H1 (cell line): ENCODE measurements around the gene SYNRG.

Source experiments
- CREB1 ChIP-seq: IDR thresholded peaks from 2 replicates; pipeline ENCODE4 v1.6.1; 2012; ENCODE audit warnings: inconsistent platforms
- CTCF ChIP-seq, 3 experiments: IDR thresholded peaks; 1 replicate in 2 of 3; 2 replicates in 1 of 3; pipeline versions ENCODE4 v1.5.1 to v1.6.1; 2011; ENCODE audit warnings: low read length in 3 of 3, mild to moderate bottlenecking in 3 of 3, inconsistent platforms in 2 of 3, low read depth in 1 of 3, moderate library complexity in 1 of 3; ENCODE audit not compliant: insufficient read depth in 1 of 3; ENCODE audit errors: control extremely low read depth in 1 of 3
- EP300 ChIP-seq, 2 experiments: IDR thresholded peaks; 1 replicate in 1 of 2; 2 replicates in 1 of 2; pipeline ENCODE4 v1.6.1; 2011 to 2012; ENCODE audit warnings: low read depth in 2 of 2, low read length in 2 of 2, mild to moderate bottlenecking in 2 of 2, borderline replicate concordance in 1 of 2, inconsistent platforms in 1 of 2, moderate library complexity in 1 of 2
- EZH2 ChIP-seq: fragments of 200-600 bp; sonication (generic); IDR thresholded peaks from 2 replicates; pipeline ENCODE4 v1.7.1; 2012; ENCODE audit warnings: low read depth, mild to moderate bottlenecking, moderate library complexity, low read length, inconsistent platforms; ENCODE audit not compliant: severe bottlenecking
- POLR2A ChIP-seq, 2 experiments: IDR thresholded peaks; 1 replicate in 1 of 2; 2 replicates in 1 of 2; pipeline ENCODE4 v1.6.1; 2011; ENCODE audit warnings: low read depth in 2 of 2, low read length in 2 of 2, mild to moderate bottlenecking in 2 of 2; ENCODE audit errors: control extremely low read depth in 1 of 2
- YY1 ChIP-seq: IDR thresholded peaks from 2 replicates; pipeline ENCODE4 v1.6.1; 2011; ENCODE audit warnings: low read depth, mild to moderate bottlenecking, low read length
- TF ChIP-seq, protein P1 (sequence below): IDR thresholded peaks from 2 replicates; pipeline ENCODE4 v1.6.1; 2012; ENCODE audit warnings: inconsistent platforms

GRCh38 chr17:37530420-37530819, 78.8 kb downstream of the SYNRG start:
- TF ChIP-seq EP300 (IDR thresholded peaks at IDR 0.05; ENCODE audit: borderline replicate concordance in 1 of 2, low read depth in 2 of 2, low read length in 2 of 2): no peak
- TF ChIP-seq POLR2A (IDR thresholded peaks at IDR 0.05; ENCODE audit: control extremely low read depth in 1 of 2, low read depth in 2 of 2, low read length in 2 of 2): no peak
- no peak for TF ChIP-seq CREB1
- TF ChIP-seq YY1: no peak
- TF ChIP-seq, protein P1, sequence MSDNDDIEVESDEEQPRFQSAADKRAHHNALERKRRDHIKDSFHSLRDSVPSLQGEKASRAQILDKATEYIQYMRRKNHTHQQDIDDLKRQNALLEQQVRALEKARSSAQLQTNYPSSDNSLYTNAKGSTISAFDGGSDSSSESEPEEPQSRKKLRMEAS: no peak
- no peak for TF ChIP-seq CTCF (IDR thresholded peaks at IDR 0.05; ENCODE audit: control extremely low read depth in 1 of 3, insufficient read depth in 1 of 3, low read depth in 1 of 3, low read length in 3 of 3)
- no peak for TF ChIP-seq EZH2
